ENCODE results near the gene SPATA2L. TPM values are rescaled to one million over a fixed set of nuclear protein-coding genes. Genes with fewer than 3 reads are reported as not detected.

Gene SPATA2L
- total RNA-seq, 1 donor from 2014 or later: 14.3 TPM

Other genes with a start within 250 kb of the SPATA2L start
- gene ANKRD11, start 211.1 kb downstream of the SPATA2L start, total RNA-seq: 33.9 TPM
- gene SPG7, start 193.3 kb downstream of the SPATA2L start, total RNA-seq: 70.6 TPM
- 989 TPM for gene RPL13, start 141.0 kb downstream of the SPATA2L start, total RNA-seq
- 13.0 TPM for gene CPNE7, start 125.9 kb downstream of the SPATA2L start, total RNA-seq
- gene DPEP1, start 88.1 kb downstream of the SPATA2L start, total RNA-seq: 4.2 TPM
- 65.4 TPM for gene CHMP1A, start 44.0 kb downstream of the SPATA2L start, total RNA-seq
- 8.4 TPM for gene SPATA33, start 43.9 kb downstream of the SPATA2L start, total RNA-seq
- 24.8 TPM for gene CDK10, start 15.0 kb downstream of the SPATA2L start, total RNA-seq
- 7.9 TPM for gene VPS9D1, start 19.2 kb upstream of the SPATA2L start, total RNA-seq
- gene ZNF276, start 19.8 kb upstream of the SPATA2L start, total RNA-seq: 20.9 TPM
- gene FANCA, start 114.9 kb upstream of the SPATA2L start, total RNA-seq: 6.1 TPM
- gene SPIRE2, start 126.8 kb upstream of the SPATA2L start, total RNA-seq: 14.8 TPM
- 114 TPM for gene TCF25, start 171.9 kb upstream of the SPATA2L start, total RNA-seq
- 2.7 TPM for gene MC1R, start 217.2 kb upstream of the SPATA2L start, total RNA-seq
- 1,889 TPM for gene TUBB3, start 221.6 kb upstream of the SPATA2L start, total RNA-seq
- 49.9 TPM for gene DEF8, start 247.1 kb upstream of the SPATA2L start, total RNA-seq